Tibial nerve (tissue), 4 donors: ENCODE data around the gene RNF146.

Source experiments
- CTCF ChIP-seq, 5 experiments: fragments of 200-600 bp in 3 of 5; fragments of 450-650 bp in 2 of 5; sonication (generic) in 3 of 5; IDR thresholded peaks; one replicate each; pipeline ENCODE4 v1.5.1; 2016 to 2019; ENCODE audit warnings: antibody characterized with exemption in 5 of 5, mild to moderate bottlenecking in 3 of 5, moderate library complexity in 2 of 5
- EP300 ChIP-seq, 2 donors: sonication (generic); formaldehyde crosslinking; IDR thresholded peaks; one replicate each; pipeline ENCODE4 v1.6.1; 2017; ENCODE audit warnings: antibody characterized with exemption in 2 of 2, mild to moderate bottlenecking in 1 of 2
- POLR2A ChIP-seq, 2 donors: fragments of 450-650 bp; IDR thresholded peaks; one replicate each; pipeline ENCODE4 v1.6.1; 2017; ENCODE audit warnings: antibody characterized with exemption in 2 of 2, mild to moderate bottlenecking in 2 of 2, moderate library complexity in 2 of 2

- TF ChIP-seq CTCF (IDR thresholded peaks at IDR 0.05) (no peak), POLR2A (IDR thresholded peaks at IDR 0.05) (no peak), EP300 (IDR thresholded peaks at IDR 0.05) (no peak)
Observed at GRCh38 chr6:127288705-127289104, 22.0 kb downstream of the RNF146 start.
